H1 (cell line): ENCODE measurements around the gene LTBR. TPM values are rescaled to one million over a fixed set of nuclear protein-coding genes. Genes with fewer than 3 reads are reported as not detected.

Experiments used
- CTCF ChIA-PET: fragments of 300-600 bp; sonication (Branson Sonifier 250); formaldehyde crosslinking; loops from one replicate; lab custom pipeline; 2021; ENCODE audit not compliant: partially characterized antibody; lab: Charles Lee
- POLR2A ChIA-PET: fragments of 300-600 bp; sonication (Branson Sonifier 250); formaldehyde crosslinking; loops from one replicate; lab custom pipeline; 2021; ENCODE audit warnings: inconsistent platforms; ENCODE audit not compliant: partially characterized antibody; lab: Charles Lee
- DNase-seq, 2 experiments: peaks; one replicate each; pipeline versions ENCODE4 v3.0.0 to v3.0.0-alpha.2; 2010 to 2022; ENCODE audit warnings: low spot score in 2 of 2, low read depth in 1 of 2, mixed read lengths in 1 of 2
- FAIRE-seq: peaks from 2 replicates; lab custom pipeline; 2011; peaks lifted over from hg19 to GRCh38; lab: Jason Lieb, UNC
- H2AFZ ChIP-seq: 2 replicates; pipeline ENCODE4 v1.8.1; 2012; ENCODE audit warnings: low read length, inconsistent platforms
- H2AK5ac ChIP-seq: 2 replicates; pipeline ENCODE4 v1.6.1; 2013; ENCODE audit warnings: low read depth, low read length
- H2BK120ac ChIP-seq: replicated peaks from 2 replicates; pipeline ENCODE3; 2013; ENCODE audit warnings: low read depth, low read length, inconsistent platforms
- H2BK12ac ChIP-seq: 2 replicates; pipeline ENCODE4 v1.6.1; 2013; ENCODE audit warnings: low read depth, low read length
- H2BK15ac ChIP-seq: 2 replicates; pipeline ENCODE4 v1.6.1; 2013; ENCODE audit warnings: low read length
- H2BK20ac ChIP-seq: 2 replicates; pipeline ENCODE4 v1.6.1; 2013; ENCODE audit warnings: low read length
- H2BK5ac ChIP-seq: 2 replicates; pipeline ENCODE4 v1.6.1; 2013; ENCODE audit warnings: low read depth, low read length
- H3K14ac ChIP-seq: 2 replicates; pipeline ENCODE4 v1.6.1; 2013; ENCODE audit warnings: inconsistent platforms; ENCODE audit not compliant: insufficient read length
- H3K18ac ChIP-seq: 2 replicates; pipeline ENCODE4 v1.6.1; 2013; ENCODE audit warnings: low read length; ENCODE audit errors: extremely low read depth
- H3K23ac ChIP-seq: 2 replicates; pipeline ENCODE4 v1.6.1; 2013; ENCODE audit warnings: inconsistent platforms; ENCODE audit not compliant: insufficient read length
- H3K23me2 ChIP-seq: 2 replicates; pipeline ENCODE4 v1.6.1; 2013; ENCODE audit warnings: low read depth, low read length
- H3K27ac ChIP-seq: 2 replicates; pipeline ENCODE4 v1.6.1; 2011; ENCODE audit warnings: low read depth, low read length, inconsistent platforms
- H3K27me3 ChIP-seq, 4 experiments: replicated peaks in 1 of 4; 1 replicate in 1 of 4; 2 replicates in 3 of 4; pipeline versions ENCODE4 v1.6.1 to v1.8.1; 2011 to 2013; ENCODE audit warnings: low read length in 3 of 4, mild to moderate bottlenecking in 3 of 4, inconsistent platforms in 2 of 4, mixed read lengths in 2 of 4, moderate library complexity in 1 of 4; ENCODE audit not compliant: control insufficient read depth in 3 of 4, insufficient read depth in 3 of 4; ENCODE audit errors: extremely low read depth in 1 of 4
- H3K36me3 ChIP-seq, 4 experiments: 2 replicates each; pipeline versions ENCODE4 v1.6.1 to v1.8.1; 2011 to 2013; ENCODE audit warnings: mild to moderate bottlenecking in 4 of 4, low read length in 3 of 4, moderate library complexity in 2 of 4, control low read depth in 1 of 4, inconsistent platforms in 1 of 4; ENCODE audit not compliant: insufficient read depth in 4 of 4, control insufficient read depth in 2 of 4
- H3K4ac ChIP-seq: replicated peaks from 2 replicates; pipeline ENCODE3; 2013; ENCODE audit warnings: low read length, low read depth, mixed read lengths, inconsistent platforms; ENCODE audit not compliant: insufficient read length
- H3K4me1 ChIP-seq, 4 experiments: replicated peaks in 1 of 4; 1 replicate in 1 of 4; 2 replicates in 3 of 4; pipeline versions ENCODE4 v1.6.1 to v1.8.1; 2011 to 2013; ENCODE audit warnings: low read length in 3 of 4, inconsistent platforms in 2 of 4, mixed read lengths in 1 of 4; ENCODE audit not compliant: insufficient read depth in 4 of 4, control insufficient read depth in 3 of 4
- H3K4me2 ChIP-seq, 2 experiments: 2 replicates each; pipeline versions ENCODE4 v1.6.1 to v1.8.1; 2011 to 2013; ENCODE audit warnings: low read depth in 2 of 2, low read length in 2 of 2, control low read depth in 1 of 2, inconsistent platforms in 1 of 2, mild to moderate bottlenecking in 1 of 2; ENCODE audit not compliant: insufficient read depth in 1 of 2
- H3K4me3 ChIP-seq, 4 experiments: fragments of 200-600, 300-600 bp in 1 of 4; sonication (generic), shearing (Covaris generic), sonication (Bioruptor Twin) in 1 of 4; 2 replicates each; pipeline versions ENCODE4 v1.5.1 to v1.8.1; 2011 to 2016; ENCODE audit warnings: low read length in 4 of 4, low read depth in 3 of 4, control low read depth in 2 of 4, inconsistent platforms in 2 of 4, mild to moderate bottlenecking in 2 of 4, mixed read lengths in 1 of 4, moderate library complexity in 1 of 4; ENCODE audit not compliant: insufficient read depth in 2 of 4; ENCODE audit errors: extremely low read depth in 1 of 4
- H3K56ac ChIP-seq: replicated peaks from 2 replicates; pipeline ENCODE3; 2013; ENCODE audit warnings: low read depth, mild to moderate bottlenecking, mixed read lengths, low read length, inconsistent platforms; ENCODE audit not compliant: insufficient read length
- H3K79me1 ChIP-seq: 2 replicates; pipeline ENCODE4 v1.6.1; 2013; ENCODE audit warnings: low read depth, low read length, control low read depth
- H3K79me2 ChIP-seq, 2 experiments: 2 replicates each; pipeline versions ENCODE4 v1.6.1 to v1.8.1; 2012 to 2013; ENCODE audit warnings: low read length in 2 of 2, mild to moderate bottlenecking in 2 of 2, inconsistent platforms in 1 of 2; ENCODE audit not compliant: insufficient read depth in 2 of 2, control insufficient read depth in 1 of 2
- H3K9ac ChIP-seq, 4 experiments: replicated peaks in 1 of 4; 1 replicate in 1 of 4; 2 replicates in 3 of 4; pipeline versions ENCODE4 v1.6.1 to v1.8.1; 2011 to 2013; ENCODE audit warnings: low read depth in 3 of 4, low read length in 3 of 4, control low read depth in 2 of 4, mild to moderate bottlenecking in 2 of 4, moderate library complexity in 2 of 4, inconsistent platforms in 1 of 4; ENCODE audit errors: extremely low read depth in 1 of 4
- H3K9me3 ChIP-seq, 2 experiments: 2 replicates each; pipeline versions ENCODE4 v1.6.1 to v1.8.1; 2012 to 2013; ENCODE audit warnings: mild to moderate bottlenecking in 2 of 2, moderate library complexity in 2 of 2, control low read depth in 1 of 2, inconsistent platforms in 1 of 2, low read depth in 1 of 2, low read length in 1 of 2, mixed read lengths in 1 of 2; ENCODE audit not compliant: insufficient read depth in 2 of 2
- H4K20me1 ChIP-seq, 2 experiments: replicated peaks in 1 of 2; 2 replicates each; pipeline versions ENCODE3 to v1.8.1; 2011 to 2013; ENCODE audit warnings: inconsistent platforms in 2 of 2, low read length in 2 of 2, mild to moderate bottlenecking in 1 of 2; ENCODE audit not compliant: insufficient read depth in 2 of 2, control insufficient read depth in 1 of 2
- H4K5ac ChIP-seq: 2 replicates; pipeline ENCODE4 v1.6.1; 2013; ENCODE audit warnings: low read length, low read depth, mixed read lengths, inconsistent platforms; ENCODE audit not compliant: insufficient read length
- H4K8ac ChIP-seq: 2 replicates; pipeline ENCODE4 v1.8.0; 2013; ENCODE audit warnings: mild to moderate bottlenecking, moderate library complexity, low read length, inconsistent platforms; ENCODE audit not compliant: insufficient read depth; ENCODE audit errors: extremely low read depth
- H4K91ac ChIP-seq: replicated peaks from 2 replicates; pipeline ENCODE3; 2013; ENCODE audit warnings: low read length, mixed read lengths, inconsistent platforms; ENCODE audit not compliant: insufficient read length
- JUN ChIP-seq: IDR thresholded peaks from 2 replicates; pipeline ENCODE4 v1.6.1; 2011; ENCODE audit warnings: low read depth, mild to moderate bottlenecking, improper control_type of control experiment, low read length
- KDM1A ChIP-seq: fragments of 200-600, 300-600 bp; sonication (generic); IDR thresholded peaks from 2 replicates; pipeline ENCODE4 v1.7.1; 2016; ENCODE audit warnings: mild to moderate bottlenecking, low read length, borderline replicate concordance
- SUZ12 ChIP-seq: fragments of 200-600 bp; sonication (generic); IDR thresholded peaks from 2 replicates; pipeline ENCODE4 v1.6.1; 2012; ENCODE audit warnings: mild to moderate bottlenecking, inconsistent platforms, low read length, moderate library complexity, mixed read lengths
- WGBS, 2 experiments: shearing (Covaris generic) in 1 of 2; methylation state at CpG; one replicate each; pipeline versions ENCODE4 v1.1.6 to v1.1.7; 2013 to 2015; ENCODE audit warnings: low lambda C conversion rate in 2 of 2, mixed read lengths in 2 of 2, inconsistent platforms in 1 of 2, low coverage in 1 of 2, missing lambda C conversion rate in 1 of 2; ENCODE audit not compliant: insufficient replicate concordance in 2 of 2, insufficient coverage in 1 of 2, insufficient read length in 1 of 2; ENCODE audit errors: extremely low coverage in 1 of 2, missing lambda C conversion rate in 1 of 2; 5-methylcytosine and 5-hydroxymethylcytosine counted together
- polyA plus RNA-seq, 7 experiments: library from polyadenylated mRNA; depleted of rRNA in 3 of 7; stranded (reverse) in 5 of 7; unstranded in 2 of 7; fragments of >200 nt in 5 of 7; fragments of 200-250 nt in 2 of 7; gene quantifications; 1 replicate in 5 of 7; 2 replicates in 1 of 7; 4 replicates in 1 of 7; pipeline versions ENCODE4 v1.2.1 to v1.2.3, GENCODE V29; 2011 to 2013; ENCODE audit warnings: missing spikeins in 2 of 7, mixed read lengths in 2 of 7
- total RNA-seq: library from RNA; stranded (reverse); fragmentation: NEBNext Ultra II Directional; extraction: Animal tissue kit (Norgen Biotek cat#: 25700); gene quantifications from 2 replicates; pipeline ENCODE4 v1.2.1, GENCODE V29; 2021

Gene LTBR
- total and polyA plus RNA-seq, 2 of the 8 experiments (the other 6 are each of a cell fraction or from before 2014, with no cell fraction given), result 5.1 to 6.3 TPM

DNA sequence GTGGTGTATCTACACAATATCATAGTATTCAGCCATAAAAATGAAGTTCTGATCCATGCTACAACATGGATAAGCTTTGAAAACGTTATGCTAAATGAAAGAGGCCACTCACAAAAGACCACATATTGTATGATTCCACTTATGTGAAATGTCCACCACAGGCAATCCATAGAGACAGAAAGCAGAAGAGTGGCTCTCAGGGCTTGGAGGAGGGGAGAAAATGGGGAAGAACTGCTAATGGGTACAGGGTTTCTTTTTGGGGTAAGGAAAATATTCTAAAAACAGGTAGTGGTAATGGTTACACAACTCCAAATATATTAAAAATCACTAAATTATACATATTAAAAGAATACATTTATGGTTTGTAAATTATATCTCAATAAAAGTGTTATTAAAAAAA lies 25.1 kb upstream of the LTBR start:
- Histone ChIP-seq H4K20me1 (peaks cover 2 to 9% of the 10 kb centered on the region in 2 experiments), H4K91ac (no peak overlapping the region), H2BK15ac (no peak overlapping the region), H4K5ac (no peak overlapping the region), H3K23me2 (peaks cover 2% of the 10 kb centered on the region; the same call in 1 of the 2 replicates), H2BK120ac (no peak overlapping the region), H3K4ac (no peak overlapping the region), H3K79me1 (peaks cover 2% of the 10 kb centered on the region; the same call in 1 of the 2 replicates), H2BK12ac (no peak overlapping the region), H2BK5ac (no peak overlapping the region), H3K23ac (no peak overlapping the region), H3K79me2 (peaks cover 0 to 8% of the 10 kb centered on the region in 2 experiments; a peak in 1 of 4 replicates), H3K9me3 (no peaks in the 10 kb centered on the region), H3K14ac (no peak overlapping the region), H3K27ac (no peak overlapping the region), H3K4me3 (no peak overlapping the region), H2BK20ac (no peak overlapping the region), H3K9ac (no peak overlapping the region), H4K8ac (no peak overlapping the region), H3K27me3 (no peaks in the 10 kb centered on the region), H3K18ac (no peak overlapping the region), H2AK5ac (no peak overlapping the region), H3K36me3 (peaks cover 2 to 47% (median 21%) of the 10 kb centered on the region in 4 experiments), H3K4me2 (no peak overlapping the region), H3K56ac (no peak overlapping the region), H2AFZ (no peak overlapping the region), H3K4me1 (peaks cover 0 to 9% (median 2%) of the 10 kb centered on the region in 4 experiments; a peak in 6 of 7 replicates)
- FAIRE-seq (no peak), DNase-seq (no peak)
- 81% methylated on average over 1 of the region's 1 CpG; no CpG with 5 or more reads in 1 of the 2 experiments for WGBS, 2 experiments
- ChIA-PET POLR2A (interaction anchor here (0.7 to 10.6 kb wide), 5 partner anchors 11 to 263 kb away, joined by 3 to 141 read pairs (median 29); partner anchors contain the start of genes SCNN1A and TNFRSF1A), CTCF (interaction anchor here (3.5 to 4.9 kb wide), 3 partner anchors 13 to 32 kb away, joined by 16 to 74 read pairs (median 29); partner anchors contain the start of gene TNFRSF1A)
- TF ChIP-seq SUZ12, result no peak
- no peak for TF ChIP-seq KDM1A
- TF ChIP-seq JUN, result no peak
